A673 (cell line): ENCODE data around the gene ODC1.

Experiments
- EZH2 ChIP-seq: fragments of 200-600 bp; sonication (generic); IDR thresholded peaks from 2 replicates; pipeline ENCODE4 v1.6.1; 2017; ENCODE audit warnings: borderline replicate concordance, low read depth, mild to moderate bottlenecking, mixed read lengths, antibody characterized with exemption, low read length; ENCODE audit not compliant: poor library complexity, severe bottlenecking
- TF ChIP-seq, protein P1 (sequence below): fragments of 300-800, 200-600 bp; sonication (generic); conservative IDR thresholded peaks from 2 replicates; pipeline ENCODE4 v1.5.1; 2017; ENCODE audit warnings: low read depth, mild to moderate bottlenecking, antibody characterized with exemption, low read length, moderate library complexity, mixed read lengths

DNA sequence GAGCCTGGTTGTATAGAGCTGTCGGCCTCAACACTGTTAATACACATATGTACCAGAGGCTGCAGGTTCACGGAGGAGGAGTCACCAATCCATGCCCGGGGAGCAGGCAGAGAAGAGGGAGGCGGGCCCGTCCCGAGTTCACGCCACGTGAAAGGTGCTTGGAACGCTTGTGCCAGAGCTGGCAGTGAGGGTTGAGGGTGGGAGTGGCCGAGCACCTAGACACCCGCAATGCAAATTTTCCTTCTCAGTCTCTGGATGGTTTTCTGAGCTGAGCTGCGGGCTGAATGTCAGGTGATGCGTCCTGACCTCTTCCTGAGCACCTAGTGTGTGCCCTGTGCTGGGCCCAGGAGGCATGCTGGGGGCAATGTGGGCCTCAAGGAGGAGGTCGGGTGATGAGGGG lies 52.2 kb downstream of the ODC1 start:
- TF ChIP-seq, protein P1, sequence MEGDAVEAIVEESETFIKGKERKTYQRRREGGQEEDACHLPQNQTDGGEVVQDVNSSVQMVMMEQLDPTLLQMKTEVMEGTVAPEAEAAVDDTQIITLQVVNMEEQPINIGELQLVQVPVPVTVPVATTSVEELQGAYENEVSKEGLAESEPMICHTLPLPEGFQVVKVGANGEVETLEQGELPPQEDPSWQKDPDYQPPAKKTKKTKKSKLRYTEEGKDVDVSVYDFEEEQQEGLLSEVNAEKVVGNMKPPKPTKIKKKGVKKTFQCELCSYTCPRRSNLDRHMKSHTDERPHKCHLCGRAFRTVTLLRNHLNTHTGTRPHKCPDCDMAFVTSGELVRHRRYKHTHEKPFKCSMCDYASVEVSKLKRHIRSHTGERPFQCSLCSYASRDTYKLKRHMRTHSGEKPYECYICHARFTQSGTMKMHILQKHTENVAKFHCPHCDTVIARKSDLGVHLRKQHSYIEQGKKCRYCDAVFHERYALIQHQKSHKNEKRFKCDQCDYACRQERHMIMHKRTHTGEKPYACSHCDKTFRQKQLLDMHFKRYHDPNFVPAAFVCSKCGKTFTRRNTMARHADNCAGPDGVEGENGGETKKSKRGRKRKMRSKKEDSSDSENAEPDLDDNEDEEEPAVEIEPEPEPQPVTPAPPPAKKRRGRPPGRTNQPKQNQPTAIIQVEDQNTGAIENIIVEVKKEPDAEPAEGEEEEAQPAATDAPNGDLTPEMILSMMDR, result no peak
- TF ChIP-seq EZH2, result no peak
